GM23338 (cell line): ENCODE measurements around the gene AP5S1. TPM values are rescaled to one million over a fixed set of nuclear protein-coding genes. Genes with fewer than 3 reads are reported as not detected.
A peak's percentile ranks its signal among the peaks of the same experiment; 100 is the strongest.

Experiments
- ATAC-seq: fragments of 200-7000 bp; cut with Tn5 transposase; 3 replicates; pipeline ENCODE4 v1.9.1; 2020
- DNase-seq: peaks from one replicate; pipeline ENCODE4 v3.0.0-alpha.2; 2015; ENCODE audit warnings: low spot score
- H2AFZ ChIP-seq: fragments of 200-600 bp; sonication (generic); 2 replicates; pipeline ENCODE4 v1.8.0; 2016; ENCODE audit warnings: antibody characterized with exemption, mild to moderate bottlenecking, moderate library complexity
- H3F3A ChIP-seq: fragments of 200-600 bp; sonication (generic); replicated peaks from 2 replicates; pipeline ENCODE4 v1.8.0; 2017; ENCODE audit warnings: antibody characterized with exemption, mixed run types, low read depth
- H3K27ac ChIP-seq: fragments of 200-600 bp; sonication (generic); 2 replicates; pipeline ENCODE4 v1.6.1; 2016; ENCODE audit warnings: low read depth
- H3K27me3 ChIP-seq: fragments of 200-600 bp; sonication (generic); 2 replicates; pipeline ENCODE4 v1.8.0; 2016; ENCODE audit warnings: mild to moderate bottlenecking, mixed run types, moderate library complexity; ENCODE audit not compliant: insufficient read depth
- H3K36me3 ChIP-seq: fragments of 200-600 bp; sonication (generic); 2 replicates; pipeline ENCODE4 v1.8.0; 2016; ENCODE audit warnings: mild to moderate bottlenecking; ENCODE audit not compliant: insufficient read depth
- H3K4me1 ChIP-seq: fragments of 200-600 bp; sonication (generic); 2 replicates; pipeline ENCODE4 v1.8.0; 2016; ENCODE audit warnings: mild to moderate bottlenecking, moderate library complexity; ENCODE audit not compliant: insufficient read depth
- H3K4me2 ChIP-seq: fragments of 200-600 bp; sonication (generic); 2 replicates; pipeline ENCODE4 v1.7.1; 2017; ENCODE audit warnings: mixed run types
- H3K4me3 ChIP-seq: fragments of 200-600 bp; sonication (generic); 2 replicates; pipeline ENCODE4 v1.6.1; 2016; ENCODE audit warnings: mixed run types
- H3K79me2 ChIP-seq: fragments of 200-600 bp; sonication (generic); replicated peaks from 2 replicates; pipeline ENCODE4 v1.8.0; 2017; ENCODE audit warnings: mild to moderate bottlenecking; ENCODE audit not compliant: insufficient read depth
- H3K9me2 ChIP-seq: fragments of 200-600 bp; sonication (generic); 2 replicates; pipeline ENCODE4 v1.8.0; 2017; ENCODE audit not compliant: insufficient read depth
- H4K20me1 ChIP-seq: fragments of 200-600 bp; sonication (generic); replicated peaks from 2 replicates; pipeline ENCODE4 v1.8.0; 2017; ENCODE audit warnings: mild to moderate bottlenecking; ENCODE audit not compliant: insufficient read depth
- H3K27ac Mint-ChIP-seq: 2 replicates; pipeline ENCODE4 v1.8.0; 2020; ENCODE audit warnings: inconsistent platforms, mild to moderate bottlenecking, moderate library complexity, mixed read lengths
- H3K27me3 Mint-ChIP-seq: 3 replicates; pipeline ENCODE4 v1.8.0; 2022; ENCODE audit warnings: low read depth, mild to moderate bottlenecking, moderate library complexity, mixed read lengths, inconsistent platforms; ENCODE audit not compliant: insufficient read depth, poor library complexity
- H3K36me3 Mint-ChIP-seq: 3 replicates; pipeline ENCODE4 v1.8.0; 2021; ENCODE audit warnings: low read depth, mild to moderate bottlenecking, inconsistent platforms, moderate library complexity, mixed read lengths
- H3K4me1 Mint-ChIP-seq: 3 replicates; pipeline ENCODE4 v1.8.0; 2020; ENCODE audit warnings: mild to moderate bottlenecking, inconsistent platforms, mixed read lengths
- H3K4me3 Mint-ChIP-seq: 3 replicates; pipeline ENCODE4 v1.8.0; 2021; ENCODE audit warnings: moderate library complexity, mild to moderate bottlenecking, inconsistent platforms, mixed read lengths
- H3K9me3 Mint-ChIP-seq: 3 replicates; pipeline ENCODE4 v1.8.0; 2020; ENCODE audit warnings: moderate library complexity, mild to moderate bottlenecking, inconsistent platforms, mixed read lengths
- CREB1 ChIP-seq: fragments of 250-450 bp; sonication (Bioruptor Pico); IDR thresholded peaks from 2 replicates; pipeline ENCODE4 v1.5.0; 2020; ENCODE audit warnings: low read depth, mild to moderate bottlenecking, moderate library complexity
- EZH2 ChIP-seq: fragments of 200-600 bp; sonication (generic); IDR thresholded peaks from one replicate; pipeline ENCODE4 v1.8.0; 2017; ENCODE audit warnings: antibody characterized with exemption, mild to moderate bottlenecking, low read depth; ENCODE audit not compliant: unreplicated experiment
- NANOG ChIP-seq: IDR thresholded peaks from 2 replicates; pipeline ENCODE4 v1.6.1; 2016; ENCODE audit warnings: antibody characterized with exemption, borderline replicate concordance
- POLR2AphosphoS5 ChIP-seq: IDR thresholded peaks from 2 replicates; pipeline ENCODE4 v1.6.1; 2016; ENCODE audit warnings: antibody characterized with exemption, low read depth
- ZNF114 ChIP-seq: fragments of 250-450 bp; sonication (Bioruptor Pico); IDR thresholded peaks from 2 replicates; pipeline ENCODE4 v1.5.0; 2020; ENCODE audit warnings: mild to moderate bottlenecking, moderate library complexity
- ZNF331 ChIP-seq: fragments of 250-450 bp; sonication (Bioruptor Pico); IDR thresholded peaks from 2 replicates; pipeline ENCODE4 v1.5.0; 2020; ENCODE audit warnings: low read depth, mild to moderate bottlenecking, moderate library complexity
- polyA plus RNA-seq: library from polyadenylated mRNA; unstranded; fragments of >200 nt; fragmentation: Nextera tagmentation; extraction: Ambion mirVana; gene quantifications from 2 replicates; pipeline ENCODE4 v1.2.1, GENCODE V29; 2016
- total RNA-seq: library from RNA; depleted of rRNA; stranded (reverse); fragments of >200 nt; shearing (Covaris generic); gene quantifications from 2 replicates; pipeline ENCODE4 v1.2.3, GENCODE V29; 2014
- TF ChIP-seq, protein P1 (sequence below): IDR thresholded peaks from 2 replicates; pipeline ENCODE4 v1.6.1; 2016; ENCODE audit warnings: antibody characterized with exemption
- TF ChIP-seq, protein P2 (sequence below), 2 experiments: fragments of 200-600 bp in 1 of 2; sonication (generic) in 1 of 2; conservative IDR thresholded peaks; 2 replicates each; pipeline versions ENCODE4 v1.5.1 to v1.6.1; 2016 to 2017; ENCODE audit warnings: antibody characterized with exemption in 2 of 2, low read depth in 2 of 2, mild to moderate bottlenecking in 2 of 2, moderate library complexity in 1 of 2
- TF ChIP-seq, protein P3 (sequence below): fragments of 250-450 bp; sonication (Bioruptor Pico); IDR thresholded peaks from 2 replicates; pipeline ENCODE4 v1.5.0; 2020; ENCODE audit warnings: mild to moderate bottlenecking, moderate library complexity

The AP5S1 gene
- total and polyA plus RNA-seq, 2 experiments from 2014 or later, result 1.8 to 2.8 TPM

DNA sequence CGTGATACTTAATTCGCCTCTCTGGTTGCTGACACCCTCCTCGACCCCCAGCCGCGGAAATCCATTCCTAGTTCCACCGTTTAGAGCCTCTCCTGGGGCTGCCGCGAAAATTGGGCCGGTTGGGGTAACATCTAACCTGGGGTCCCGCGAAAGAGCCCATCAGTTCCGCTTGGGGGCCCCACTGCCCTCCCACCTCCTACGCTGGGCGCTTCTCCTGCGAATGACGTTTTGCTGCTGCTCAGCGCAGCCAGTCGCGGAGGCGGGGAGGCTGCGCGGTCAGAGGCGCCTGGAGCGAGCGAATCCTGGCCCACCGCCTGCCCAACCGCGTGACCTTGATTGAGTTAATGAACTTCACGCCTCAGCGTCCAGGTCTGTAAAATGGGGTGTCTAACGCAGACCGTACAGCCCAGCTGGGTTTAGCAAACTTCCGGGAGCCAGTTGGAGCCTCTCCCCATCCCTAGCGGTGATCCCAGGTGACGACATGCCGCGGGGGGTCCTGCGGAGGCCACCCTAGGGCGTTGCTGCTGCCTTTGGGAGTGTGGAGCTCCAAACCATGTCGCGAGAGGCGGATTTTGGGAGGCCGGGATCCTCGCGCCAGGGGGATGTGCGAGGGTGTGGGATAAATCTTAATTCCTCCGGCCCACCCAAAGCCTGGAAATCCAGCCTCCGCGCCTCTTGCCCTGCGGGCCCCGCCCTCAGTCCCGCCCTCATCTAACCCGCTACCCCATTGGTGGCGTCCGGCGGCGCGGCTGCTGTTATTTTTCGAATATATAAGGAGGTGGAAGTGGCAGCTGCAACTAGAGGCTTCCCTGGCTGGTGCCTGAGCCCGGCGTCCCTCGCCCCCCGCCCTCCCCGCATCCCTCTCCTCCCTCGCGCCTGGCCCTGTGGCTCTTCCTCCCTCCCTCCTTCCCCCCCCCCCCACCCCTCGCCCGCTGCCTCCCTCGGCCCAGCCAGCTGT is 24.6 kb upstream of the AP5S1 start, which contains the start of gene CDC25B:
CDC25B (plus strand) TSS at position 800 of the 958 bp plus-strand sequence. CDS start 222 bp downstream, outside the sequence.
- H3K9me3 Mint-ChIP-seq, result no peaks in the 10 kb centered on the region
- peak within 1 kb of the TSS; percentile 72 for H3K27ac Mint-ChIP-seq
- peaks cover 29% of the 10 kb centered on the region for H3K27me3 Mint-ChIP-seq
- TF ChIP-seq EZH2 (no peak), CREB1 (CRISPR knock-in tag) (peak; percentile 70), ZNF331 (no peak), NANOG (no peak), POLR2AphosphoS5 (peak; percentile 56)
- TF ChIP-seq, protein P1, sequence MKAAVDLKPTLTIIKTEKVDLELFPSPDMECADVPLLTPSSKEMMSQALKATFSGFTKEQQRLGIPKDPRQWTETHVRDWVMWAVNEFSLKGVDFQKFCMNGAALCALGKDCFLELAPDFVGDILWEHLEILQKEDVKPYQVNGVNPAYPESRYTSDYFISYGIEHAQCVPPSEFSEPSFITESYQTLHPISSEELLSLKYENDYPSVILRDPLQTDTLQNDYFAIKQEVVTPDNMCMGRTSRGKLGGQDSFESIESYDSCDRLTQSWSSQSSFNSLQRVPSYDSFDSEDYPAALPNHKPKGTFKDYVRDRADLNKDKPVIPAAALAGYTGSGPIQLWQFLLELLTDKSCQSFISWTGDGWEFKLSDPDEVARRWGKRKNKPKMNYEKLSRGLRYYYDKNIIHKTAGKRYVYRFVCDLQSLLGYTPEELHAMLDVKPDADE, result 0 out of 2 replicates have a peak, but pooled peaks have one; percentile 31
- TF ChIP-seq, protein P2, sequence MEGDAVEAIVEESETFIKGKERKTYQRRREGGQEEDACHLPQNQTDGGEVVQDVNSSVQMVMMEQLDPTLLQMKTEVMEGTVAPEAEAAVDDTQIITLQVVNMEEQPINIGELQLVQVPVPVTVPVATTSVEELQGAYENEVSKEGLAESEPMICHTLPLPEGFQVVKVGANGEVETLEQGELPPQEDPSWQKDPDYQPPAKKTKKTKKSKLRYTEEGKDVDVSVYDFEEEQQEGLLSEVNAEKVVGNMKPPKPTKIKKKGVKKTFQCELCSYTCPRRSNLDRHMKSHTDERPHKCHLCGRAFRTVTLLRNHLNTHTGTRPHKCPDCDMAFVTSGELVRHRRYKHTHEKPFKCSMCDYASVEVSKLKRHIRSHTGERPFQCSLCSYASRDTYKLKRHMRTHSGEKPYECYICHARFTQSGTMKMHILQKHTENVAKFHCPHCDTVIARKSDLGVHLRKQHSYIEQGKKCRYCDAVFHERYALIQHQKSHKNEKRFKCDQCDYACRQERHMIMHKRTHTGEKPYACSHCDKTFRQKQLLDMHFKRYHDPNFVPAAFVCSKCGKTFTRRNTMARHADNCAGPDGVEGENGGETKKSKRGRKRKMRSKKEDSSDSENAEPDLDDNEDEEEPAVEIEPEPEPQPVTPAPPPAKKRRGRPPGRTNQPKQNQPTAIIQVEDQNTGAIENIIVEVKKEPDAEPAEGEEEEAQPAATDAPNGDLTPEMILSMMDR (conservative IDR thresholded peaks at IDR 0.05; ENCODE audit: low read depth in 2 of 2), result peak; percentile 15 to 46; a peak in 3 of 4 replicates
- peaks cover 17% of the 10 kb centered on the region; the same call in 1 of the 2 replicates for H3F3A ChIP-seq
- peak within 1 kb of the TSS; percentile 91 for H3K4me2 ChIP-seq
- DNase-seq (peak; percentile 96), ATAC-seq (peak; percentile 56)
- H3K36me3 Mint-ChIP-seq, result peaks cover 7% of the 10 kb centered on the region; the same call in 2 of the 3 replicates
- H3K79me2 ChIP-seq, result no peaks in the 10 kb centered on the region
- peak within 1 kb of the TSS; percentile 42; the same call in 1 of the 2 replicates for H3K27ac ChIP-seq
- H3K9me2 ChIP-seq, result no peaks in the 10 kb centered on the region
- peaks cover 39% of the 10 kb centered on the region for H3K4me1 ChIP-seq
- no peaks in the 10 kb centered on the region for H3K27me3 ChIP-seq
- no peaks in the 10 kb centered on the region for H3K36me3 ChIP-seq
- H4K20me1 ChIP-seq, result no peaks in the 10 kb centered on the region
- H3K4me1 Mint-ChIP-seq, result peaks cover 41% of the 10 kb centered on the region
- peak within 1 kb of the TSS; percentile 99 for H2AFZ ChIP-seq
- peak within 1 kb of the TSS; percentile 86 for H3K4me3 Mint-ChIP-seq
- H3K4me3 ChIP-seq, result peak within 1 kb of the TSS; percentile 68

- no peaks in the 10 kb centered on the region for H3K9me3 Mint-ChIP-seq
- H3K4me3 Mint-ChIP-seq, result peak overlapping the region; percentile 76
- peak; percentile 3 for ATAC-seq
- Histone ChIP-seq H3K4me1 (peaks cover 43% of the 10 kb centered on the region), H3K4me2 (peak overlapping the region; percentile 91), H3K27ac (no peak overlapping the region), H2AFZ (no peak overlapping the region), H3K27me3 (no peaks in the 10 kb centered on the region), H3K36me3 (no peaks in the 10 kb centered on the region), H4K20me1 (no peaks in the 10 kb centered on the region; the same call in 1 of the 2 replicates), H3K9me2 (no peaks in the 10 kb centered on the region), H3K4me3 (peak overlapping the region; percentile 68), H3K79me2 (no peaks in the 10 kb centered on the region), H3F3A (peaks cover 17% of the 10 kb centered on the region; the same call in 1 of the 2 replicates)
- no peak for DNase-seq
- peaks cover 29% of the 10 kb centered on the region for H3K27me3 Mint-ChIP-seq
- peaks cover 16% of the 10 kb centered on the region; the same call in 2 of the 3 replicates for H3K36me3 Mint-ChIP-seq
- H3K27ac Mint-ChIP-seq, result no peak overlapping the region
- H3K4me1 Mint-ChIP-seq, result peaks cover 46% of the 10 kb centered on the region
- no peak for TF ChIP-seq ZNF114
- no peak for TF ChIP-seq POLR2AphosphoS5
- TF ChIP-seq, protein P3, sequence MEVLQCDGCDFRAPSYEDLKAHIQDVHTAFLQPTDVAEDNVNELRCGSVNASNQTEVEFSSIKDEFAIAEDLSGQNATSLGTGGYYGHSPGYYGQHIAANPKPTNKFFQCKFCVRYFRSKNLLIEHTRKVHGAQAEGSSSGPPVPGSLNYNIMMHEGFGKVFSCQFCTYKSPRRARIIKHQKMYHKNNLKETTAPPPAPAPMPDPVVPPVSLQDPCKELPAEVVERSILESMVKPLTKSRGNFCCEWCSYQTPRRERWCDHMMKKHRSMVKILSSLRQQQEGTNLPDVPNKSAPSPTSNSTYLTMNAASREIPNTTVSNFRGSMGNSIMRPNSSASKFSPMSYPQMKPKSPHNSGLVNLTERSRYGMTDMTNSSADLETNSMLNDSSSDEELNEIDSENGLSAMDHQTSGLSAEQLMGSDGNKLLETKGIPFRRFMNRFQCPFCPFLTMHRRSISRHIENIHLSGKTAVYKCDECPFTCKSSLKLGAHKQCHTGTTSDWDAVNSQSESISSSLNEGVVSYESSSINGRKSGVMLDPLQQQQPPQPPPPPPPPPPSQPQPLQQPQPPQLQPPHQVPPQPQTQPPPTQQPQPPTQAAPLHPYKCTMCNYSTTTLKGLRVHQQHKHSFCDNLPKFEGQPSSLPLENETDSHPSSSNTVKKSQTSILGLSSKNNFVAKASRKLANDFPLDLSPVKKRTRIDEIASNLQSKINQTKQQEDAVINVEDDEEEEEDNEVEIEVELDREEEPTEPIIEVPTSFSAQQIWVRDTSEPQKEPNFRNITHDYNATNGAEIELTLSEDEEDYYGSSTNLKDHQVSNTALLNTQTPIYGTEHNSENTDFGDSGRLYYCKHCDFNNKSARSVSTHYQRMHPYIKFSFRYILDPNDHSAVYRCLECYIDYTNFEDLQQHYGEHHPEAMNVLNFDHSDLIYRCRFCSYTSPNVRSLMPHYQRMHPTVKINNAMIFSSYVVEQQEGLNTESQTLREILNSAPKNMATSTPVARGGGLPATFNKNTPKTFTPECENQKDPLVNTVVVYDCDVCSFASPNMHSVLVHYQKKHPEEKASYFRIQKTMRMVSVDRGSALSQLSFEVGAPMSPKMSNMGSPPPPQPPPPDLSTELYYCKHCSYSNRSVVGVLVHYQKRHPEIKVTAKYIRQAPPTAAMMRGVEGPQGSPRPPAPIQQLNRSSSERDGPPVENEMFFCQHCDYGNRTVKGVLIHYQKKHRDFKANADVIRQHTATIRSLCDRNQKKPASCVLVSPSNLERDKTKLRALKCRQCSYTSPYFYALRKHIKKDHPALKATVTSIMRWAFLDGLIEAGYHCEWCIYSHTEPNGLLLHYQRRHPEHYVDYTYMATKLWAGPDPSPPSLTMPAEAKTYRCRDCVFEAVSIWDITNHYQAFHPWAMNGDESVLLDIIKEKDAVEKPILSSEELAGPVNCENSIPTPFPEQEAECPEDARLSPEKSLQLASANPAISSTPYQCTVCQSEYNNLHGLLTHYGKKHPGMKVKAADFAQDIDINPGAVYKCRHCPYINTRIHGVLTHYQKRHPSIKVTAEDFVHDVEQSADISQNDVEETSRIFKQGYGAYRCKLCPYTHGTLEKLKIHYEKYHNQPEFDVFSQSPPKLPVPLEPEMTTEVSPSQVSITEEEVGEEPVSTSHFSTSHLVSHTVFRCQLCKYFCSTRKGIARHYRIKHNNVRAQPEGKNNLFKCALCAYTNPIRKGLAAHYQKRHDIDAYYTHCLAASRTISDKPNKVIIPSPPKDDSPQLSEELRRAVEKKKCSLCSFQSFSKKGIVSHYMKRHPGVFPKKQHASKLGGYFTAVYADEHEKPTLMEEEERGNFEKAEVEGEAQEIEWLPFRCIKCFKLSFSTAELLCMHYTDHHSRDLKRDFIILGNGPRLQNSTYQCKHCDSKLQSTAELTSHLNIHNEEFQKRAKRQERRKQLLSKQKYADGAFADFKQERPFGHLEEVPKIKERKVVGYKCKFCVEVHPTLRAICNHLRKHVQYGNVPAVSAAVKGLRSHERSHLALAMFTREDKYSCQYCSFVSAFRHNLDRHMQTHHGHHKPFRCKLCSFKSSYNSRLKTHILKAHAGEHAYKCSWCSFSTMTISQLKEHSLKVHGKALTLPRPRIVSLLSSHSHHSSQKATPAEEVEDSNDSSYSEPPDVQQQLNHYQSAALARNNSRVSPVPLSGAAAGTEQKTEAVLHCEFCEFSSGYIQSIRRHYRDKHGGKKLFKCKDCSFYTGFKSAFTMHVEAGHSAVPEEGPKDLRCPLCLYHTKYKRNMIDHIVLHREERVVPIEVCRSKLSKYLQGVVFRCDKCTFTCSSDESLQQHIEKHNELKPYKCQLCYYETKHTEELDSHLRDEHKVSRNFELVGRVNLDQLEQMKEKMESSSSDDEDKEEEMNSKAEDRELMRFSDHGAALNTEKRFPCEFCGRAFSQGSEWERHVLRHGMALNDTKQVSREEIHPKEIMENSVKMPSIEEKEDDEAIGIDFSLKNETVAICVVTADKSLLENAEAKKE (CRISPR knock-in tag), result no peak
- no peak for TF ChIP-seq CREB1 (CRISPR knock-in tag)
These were observed 23.7 kb upstream of the AP5S1 start for GRCh38 chr20:3796477-3797225.
